HEK293 (cell line): Measurements from ENCODE around the gene PPM1L.

ENCODE experiments used
- GFI1B ChIP-seq: fragments of 450-650 bp; formaldehyde crosslinking; IDR thresholded peaks from 2 replicates; pipeline ENCODE4 v1.5.1; 2016; ENCODE audit warnings: missing biosample characterization, missing genetic modification characterization
- REST ChIP-seq: fragments of 450-650 bp; formaldehyde crosslinking; IDR thresholded peaks from 2 replicates; pipeline ENCODE4 v1.5.1; 2016; ENCODE audit warnings: missing biosample characterization, missing genetic modification characterization
- ZNF10 ChIP-seq: fragments of 450-650 bp; formaldehyde crosslinking; IDR thresholded peaks from 2 replicates; pipeline ENCODE4 v1.5.1; 2017; ENCODE audit warnings: missing biosample characterization, missing genetic modification characterization
- ZNF692 ChIP-seq: fragments of 450-650 bp; formaldehyde crosslinking; IDR thresholded peaks from 2 replicates; pipeline ENCODE4 v1.5.1; 2016; ENCODE audit warnings: missing biosample characterization, missing genetic modification characterization
- TF ChIP-seq, protein P1 (sequence below): fragments of 450-650 bp; formaldehyde crosslinking; IDR thresholded peaks from 2 replicates; pipeline ENCODE4 v1.5.1; 2016; ENCODE audit warnings: missing biosample characterization, missing genetic modification characterization

- TF ChIP-seq, protein P1, sequence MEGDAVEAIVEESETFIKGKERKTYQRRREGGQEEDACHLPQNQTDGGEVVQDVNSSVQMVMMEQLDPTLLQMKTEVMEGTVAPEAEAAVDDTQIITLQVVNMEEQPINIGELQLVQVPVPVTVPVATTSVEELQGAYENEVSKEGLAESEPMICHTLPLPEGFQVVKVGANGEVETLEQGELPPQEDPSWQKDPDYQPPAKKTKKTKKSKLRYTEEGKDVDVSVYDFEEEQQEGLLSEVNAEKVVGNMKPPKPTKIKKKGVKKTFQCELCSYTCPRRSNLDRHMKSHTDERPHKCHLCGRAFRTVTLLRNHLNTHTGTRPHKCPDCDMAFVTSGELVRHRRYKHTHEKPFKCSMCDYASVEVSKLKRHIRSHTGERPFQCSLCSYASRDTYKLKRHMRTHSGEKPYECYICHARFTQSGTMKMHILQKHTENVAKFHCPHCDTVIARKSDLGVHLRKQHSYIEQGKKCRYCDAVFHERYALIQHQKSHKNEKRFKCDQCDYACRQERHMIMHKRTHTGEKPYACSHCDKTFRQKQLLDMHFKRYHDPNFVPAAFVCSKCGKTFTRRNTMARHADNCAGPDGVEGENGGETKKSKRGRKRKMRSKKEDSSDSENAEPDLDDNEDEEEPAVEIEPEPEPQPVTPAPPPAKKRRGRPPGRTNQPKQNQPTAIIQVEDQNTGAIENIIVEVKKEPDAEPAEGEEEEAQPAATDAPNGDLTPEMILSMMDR (tag by site-specific recombination), result no peak
- TF ChIP-seq ZNF692 (tag by site-specific recombination) (no peak), REST (tag by site-specific recombination) (no peak), GFI1B (tag by site-specific recombination) (no peak), ZNF10 (no peak)
These were observed 7.8 kb upstream of the PPM1L start for GRCh38 chr3:160748231-160748630.
